Astrocyte (in vitro differentiated cells and primary cell): ENCODE measurements around the gene NKAIN4. TPM values are rescaled to one million over a fixed set of nuclear protein-coding genes. Genes with fewer than 3 reads are reported as not detected.

Source experiments
- DNase-seq: peaks from one replicate; pipeline ENCODE4 v3.0.0-alpha.2; 2010; ENCODE audit warnings: low read depth
- FAIRE-seq: peaks from 2 replicates; lab custom pipeline; 2011; peaks lifted over from hg19 to GRCh38; lab: Jason Lieb, UNC
- H2AFZ ChIP-seq: 2 replicates; pipeline ENCODE4 v1.6.0; 2012; ENCODE audit warnings: low read depth, low read length, inconsistent platforms
- H3K27ac ChIP-seq: 2 replicates; pipeline ENCODE4 v1.5.1; 2011; ENCODE audit warnings: low read depth, low read length, inconsistent platforms
- H3K27me3 ChIP-seq: 2 replicates; pipeline ENCODE4 v1.6.0; 2011; ENCODE audit warnings: low read length, inconsistent platforms; ENCODE audit not compliant: insufficient read depth
- H3K36me3 ChIP-seq: 2 replicates; pipeline ENCODE4 v1.5.1; 2011; ENCODE audit warnings: low read length, inconsistent platforms; ENCODE audit not compliant: insufficient read depth
- H3K4me1 ChIP-seq: 2 replicates; pipeline ENCODE4 v1.5.1; 2011; ENCODE audit warnings: low read length, inconsistent platforms; ENCODE audit not compliant: insufficient read depth
- H3K4me2 ChIP-seq: 2 replicates; pipeline ENCODE4 v1.6.0; 2012; ENCODE audit warnings: low read length, inconsistent platforms
- H3K4me3 ChIP-seq: 2 replicates; pipeline ENCODE4 v1.5.1; 2011; ENCODE audit warnings: low read depth, mild to moderate bottlenecking, low read length, inconsistent platforms; ENCODE audit not compliant: insufficient read depth
- H3K79me2 ChIP-seq: 2 replicates; pipeline ENCODE4 v1.6.0; 2012; ENCODE audit warnings: mild to moderate bottlenecking, low read length, inconsistent platforms; ENCODE audit not compliant: insufficient read depth
- H3K9ac ChIP-seq: 2 replicates; pipeline ENCODE4 v1.6.0; 2012; ENCODE audit warnings: mild to moderate bottlenecking, low read length, inconsistent platforms
- H3K9me3 ChIP-seq: 2 replicates; pipeline ENCODE4 v1.5.1; 2012; ENCODE audit warnings: low read depth, mild to moderate bottlenecking, low read length, inconsistent platforms; ENCODE audit not compliant: insufficient read depth
- H4K20me1 ChIP-seq: 2 replicates; pipeline ENCODE4 v1.6.0; 2012; ENCODE audit warnings: low read length, inconsistent platforms; ENCODE audit not compliant: insufficient read depth
- H3K27ac Mint-ChIP-seq: one replicate; pipeline ENCODE4 v1.8.0; 2021; ENCODE audit warnings: mild to moderate bottlenecking, mixed read lengths; ENCODE audit not compliant: unreplicated experiment
- H3K27me3 Mint-ChIP-seq: one replicate; pipeline ENCODE4 v1.8.0; 2021; ENCODE audit warnings: low read depth, mixed read lengths; ENCODE audit not compliant: unreplicated experiment
- H3K36me3 Mint-ChIP-seq: one replicate; pipeline ENCODE4 v1.8.0; 2021; ENCODE audit warnings: low read depth, mixed read lengths; ENCODE audit not compliant: unreplicated experiment
- H3K4me1 Mint-ChIP-seq: one replicate; pipeline ENCODE4 v1.8.0; 2021; ENCODE audit warnings: low read depth, mixed read lengths; ENCODE audit not compliant: unreplicated experiment
- H3K4me3 Mint-ChIP-seq: one replicate; pipeline ENCODE4 v1.8.0; 2021; ENCODE audit warnings: mild to moderate bottlenecking, moderate library complexity, mixed read lengths; ENCODE audit not compliant: unreplicated experiment
- H3K9me3 Mint-ChIP-seq: one replicate; pipeline ENCODE4 v1.8.0; 2021; ENCODE audit warnings: mild to moderate bottlenecking, mixed read lengths; ENCODE audit not compliant: unreplicated experiment
- EZH2 ChIP-seq: IDR thresholded peaks from 2 replicates; pipeline ENCODE4 v1.6.1; 2012; ENCODE audit warnings: mild to moderate bottlenecking, low read length, inconsistent platforms; ENCODE audit not compliant: insufficient read depth
- total RNA-seq: library from RNA; stranded (reverse); gene quantifications from 2 replicates; pipeline ENCODE4 v1.2.1, GENCODE V29; 2021
- TF ChIP-seq, protein P1 (sequence below): IDR thresholded peaks from 2 replicates; pipeline ENCODE4 v1.5.1; 2011; ENCODE audit warnings: low read depth, mild to moderate bottlenecking, inconsistent platforms, low read length, moderate library complexity; ENCODE audit not compliant: insufficient read depth

NKAIN4 gene
- total RNA-seq, 1 donor from 2014 or later = 162 TPM

DNA sequence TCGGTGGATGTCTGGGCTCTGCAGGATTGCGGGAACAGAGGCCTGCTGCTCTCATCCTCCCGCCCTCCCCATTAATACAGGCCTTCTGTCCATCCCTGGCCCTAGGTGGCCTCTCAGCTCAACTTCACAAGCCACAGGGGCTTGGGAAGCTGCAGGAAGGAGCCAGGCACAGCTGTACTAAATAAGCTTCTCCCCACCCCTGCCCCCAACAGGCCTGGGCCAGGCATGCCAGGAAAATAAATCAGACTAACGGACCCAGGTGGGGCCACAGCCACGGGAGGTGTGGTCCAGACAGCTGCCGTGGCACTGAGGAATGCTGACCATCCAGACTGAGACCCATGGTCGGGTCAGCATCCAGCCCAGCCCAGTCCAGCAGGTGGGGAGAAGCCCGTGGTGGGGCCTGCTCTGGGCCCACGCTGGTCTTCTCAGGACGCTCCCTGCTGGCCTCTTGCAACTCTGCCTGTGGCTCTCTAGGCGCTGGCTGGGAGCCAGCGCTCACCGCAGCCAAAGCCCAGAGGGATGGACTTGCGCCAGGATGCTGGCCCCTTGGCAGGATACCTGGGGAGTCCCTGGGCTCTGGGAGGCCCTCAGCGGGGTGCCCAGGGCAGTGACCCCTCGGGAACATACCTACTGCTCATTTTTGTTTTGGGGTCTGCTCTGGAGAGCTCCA is 29.7 kb downstream of the NKAIN4 start:
- Mint-ChIP-seq H3K4me3 (peak overlapping the region; percentile 27), H3K27me3 (peaks cover 16% of the 10 kb centered on the region), H3K36me3 (no peaks in the 10 kb centered on the region), H3K9me3 (no peaks in the 10 kb centered on the region), H3K27ac (peak overlapping the region; percentile 71), H3K4me1 (peaks cover 23% of the 10 kb centered on the region)
- FAIRE-seq = no peak
- Histone ChIP-seq H3K79me2 (no peaks in the 10 kb centered on the region), H3K9me3 (no peaks in the 10 kb centered on the region), H3K4me2 (peak overlapping the region; percentile 32), H3K4me1 (peaks cover 26% of the 10 kb centered on the region), H3K27me3 (peaks cover 6% of the 10 kb centered on the region), H2AFZ (no peak overlapping the region), H3K4me3 (no peak overlapping the region), H3K27ac (peak overlapping the region; percentile 37), H3K9ac (peak overlapping the region; percentile 39), H3K36me3 (no peaks in the 10 kb centered on the region), H4K20me1 (peaks cover 4% of the 10 kb centered on the region)
- TF ChIP-seq EZH2 = no peak
- TF ChIP-seq, protein P1, sequence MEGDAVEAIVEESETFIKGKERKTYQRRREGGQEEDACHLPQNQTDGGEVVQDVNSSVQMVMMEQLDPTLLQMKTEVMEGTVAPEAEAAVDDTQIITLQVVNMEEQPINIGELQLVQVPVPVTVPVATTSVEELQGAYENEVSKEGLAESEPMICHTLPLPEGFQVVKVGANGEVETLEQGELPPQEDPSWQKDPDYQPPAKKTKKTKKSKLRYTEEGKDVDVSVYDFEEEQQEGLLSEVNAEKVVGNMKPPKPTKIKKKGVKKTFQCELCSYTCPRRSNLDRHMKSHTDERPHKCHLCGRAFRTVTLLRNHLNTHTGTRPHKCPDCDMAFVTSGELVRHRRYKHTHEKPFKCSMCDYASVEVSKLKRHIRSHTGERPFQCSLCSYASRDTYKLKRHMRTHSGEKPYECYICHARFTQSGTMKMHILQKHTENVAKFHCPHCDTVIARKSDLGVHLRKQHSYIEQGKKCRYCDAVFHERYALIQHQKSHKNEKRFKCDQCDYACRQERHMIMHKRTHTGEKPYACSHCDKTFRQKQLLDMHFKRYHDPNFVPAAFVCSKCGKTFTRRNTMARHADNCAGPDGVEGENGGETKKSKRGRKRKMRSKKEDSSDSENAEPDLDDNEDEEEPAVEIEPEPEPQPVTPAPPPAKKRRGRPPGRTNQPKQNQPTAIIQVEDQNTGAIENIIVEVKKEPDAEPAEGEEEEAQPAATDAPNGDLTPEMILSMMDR = peak; percentile 21
- DNase-seq = peak; percentile 64

DNA sequence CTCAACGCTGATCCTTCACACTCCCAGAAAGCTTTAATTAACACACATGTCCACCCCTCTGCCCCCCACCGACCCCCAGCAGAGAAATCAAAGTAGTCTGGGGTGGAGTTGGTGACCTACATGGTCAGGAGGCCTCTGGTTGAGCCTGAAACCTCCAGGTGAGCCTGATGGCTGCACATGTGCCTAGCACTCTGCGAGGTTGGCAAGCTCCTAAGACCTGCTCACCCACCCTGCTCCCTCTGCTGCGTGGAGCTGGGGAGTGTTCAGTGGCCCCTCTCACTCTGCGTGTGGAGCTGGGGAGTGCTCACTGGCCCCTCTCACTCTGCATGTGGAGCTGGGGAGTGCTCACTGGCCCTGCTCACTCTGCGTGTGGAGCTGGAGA is 30.4 kb downstream of the NKAIN4 start:
- TF ChIP-seq, protein P1 = no peak
- TF ChIP-seq EZH2 = no peak
- no peak for FAIRE-seq
- Histone ChIP-seq H3K27me3 (peaks cover 7% of the 10 kb centered on the region), H3K36me3 (no peaks in the 10 kb centered on the region), H3K9me3 (no peaks in the 10 kb centered on the region), H3K4me1 (peaks cover 26% of the 10 kb centered on the region), H3K79me2 (no peaks in the 10 kb centered on the region), H3K27ac (no peak overlapping the region), H2AFZ (no peak overlapping the region), H3K4me3 (no peak overlapping the region), H3K4me2 (no peak overlapping the region), H3K9ac (peak overlapping the region; percentile 39), H4K20me1 (peaks cover 4% of the 10 kb centered on the region)
- peaks cover 18% of the 10 kb centered on the region for H3K4me1 Mint-ChIP-seq
- no peaks in the 10 kb centered on the region for H3K9me3 Mint-ChIP-seq
- H3K27ac Mint-ChIP-seq = peak overlapping the region; percentile 64
- peaks cover 20% of the 10 kb centered on the region for H3K27me3 Mint-ChIP-seq
- no peak for DNase-seq
- no peak overlapping the region for H3K4me3 Mint-ChIP-seq
- H3K36me3 Mint-ChIP-seq = no peaks in the 10 kb centered on the region
